Glutamatergic neuron (in vitro differentiated cells): ENCODE data around the gene PTPRQ. TPM values are rescaled to one million over a fixed set of nuclear protein-coding genes. Genes with fewer than 3 reads are reported as not detected.

ENCODE experiments used
- DNase-seq: peaks from one replicate; pipeline ENCODE4 v3.0.0; 2022
- H3K27ac Mint-ChIP-seq: one replicate; pipeline ENCODE4 v1.8.0; 2020; ENCODE audit warnings: mild to moderate bottlenecking, mixed read lengths, inconsistent platforms; ENCODE audit not compliant: unreplicated experiment
- H3K27me3 Mint-ChIP-seq: one replicate; pipeline ENCODE4 v1.8.0; 2020; ENCODE audit warnings: mild to moderate bottlenecking, moderate library complexity, mixed read lengths, inconsistent platforms; ENCODE audit not compliant: unreplicated experiment
- H3K36me3 Mint-ChIP-seq: one replicate; pipeline ENCODE4 v1.8.0; 2020; ENCODE audit warnings: mild to moderate bottlenecking, mixed read lengths, inconsistent platforms; ENCODE audit not compliant: unreplicated experiment
- H3K4me1 Mint-ChIP-seq: one replicate; pipeline ENCODE4 v1.8.0; 2020; ENCODE audit warnings: mild to moderate bottlenecking, low read depth, mixed read lengths, inconsistent platforms; ENCODE audit not compliant: unreplicated experiment
- H3K4me3 Mint-ChIP-seq: one replicate; pipeline ENCODE4 v1.8.0; 2020; ENCODE audit warnings: mild to moderate bottlenecking, mixed read lengths, inconsistent platforms; ENCODE audit not compliant: unreplicated experiment
- H3K9me3 Mint-ChIP-seq: one replicate; pipeline ENCODE4 v1.8.0; 2020; ENCODE audit warnings: mild to moderate bottlenecking, moderate library complexity, mixed read lengths, inconsistent platforms; ENCODE audit not compliant: unreplicated experiment
- total RNA-seq: library from RNA; stranded (reverse); fragmentation: NEBNext Ultra II Directional; extraction: Animal tissue kit (Norgen Biotek cat#: 25700); gene quantifications from one replicate; pipeline ENCODE4 v1.2.1, GENCODE V29; 2021; ENCODE audit not compliant: unreplicated experiment
- TF ChIP-seq, protein P1 (sequence below): fragments of 200-600 bp; sonication (generic); IDR thresholded peaks from one replicate; pipeline ENCODE4 v1.5.0; 2021; ENCODE audit not compliant: partially characterized antibody, unreplicated experiment

PTPRQ gene
- total RNA-seq, 1 donor from 2014 or later: not detected

DNA sequence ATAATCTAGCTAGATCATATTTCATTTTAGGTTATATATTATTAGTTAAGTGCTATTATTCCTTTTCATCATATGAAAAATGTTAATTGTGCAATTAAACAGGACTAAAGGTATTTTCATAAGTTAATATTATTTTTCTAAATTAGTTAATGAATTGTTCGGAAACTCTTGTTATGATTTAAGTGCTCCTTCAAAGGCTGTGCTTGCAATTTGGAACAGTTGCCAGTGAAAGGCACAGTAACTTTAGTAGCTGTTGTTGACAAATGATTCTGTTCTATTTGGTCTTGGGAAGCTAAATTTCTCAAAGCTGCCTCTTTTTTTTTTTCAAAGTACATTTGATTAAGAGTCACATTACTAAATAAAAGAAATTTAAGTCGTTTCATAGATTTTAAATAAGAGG, 40.7 kb downstream of the PTPRQ start:
- no peaks in the 10 kb centered on the region for H3K9me3 Mint-ChIP-seq
- no peaks in the 10 kb centered on the region for H3K27me3 Mint-ChIP-seq
- H3K36me3 Mint-ChIP-seq: no peaks in the 10 kb centered on the region
- no peak overlapping the region for H3K27ac Mint-ChIP-seq
- no peak for DNase-seq
- no peak overlapping the region for H3K4me3 Mint-ChIP-seq
- TF ChIP-seq, protein P1, sequence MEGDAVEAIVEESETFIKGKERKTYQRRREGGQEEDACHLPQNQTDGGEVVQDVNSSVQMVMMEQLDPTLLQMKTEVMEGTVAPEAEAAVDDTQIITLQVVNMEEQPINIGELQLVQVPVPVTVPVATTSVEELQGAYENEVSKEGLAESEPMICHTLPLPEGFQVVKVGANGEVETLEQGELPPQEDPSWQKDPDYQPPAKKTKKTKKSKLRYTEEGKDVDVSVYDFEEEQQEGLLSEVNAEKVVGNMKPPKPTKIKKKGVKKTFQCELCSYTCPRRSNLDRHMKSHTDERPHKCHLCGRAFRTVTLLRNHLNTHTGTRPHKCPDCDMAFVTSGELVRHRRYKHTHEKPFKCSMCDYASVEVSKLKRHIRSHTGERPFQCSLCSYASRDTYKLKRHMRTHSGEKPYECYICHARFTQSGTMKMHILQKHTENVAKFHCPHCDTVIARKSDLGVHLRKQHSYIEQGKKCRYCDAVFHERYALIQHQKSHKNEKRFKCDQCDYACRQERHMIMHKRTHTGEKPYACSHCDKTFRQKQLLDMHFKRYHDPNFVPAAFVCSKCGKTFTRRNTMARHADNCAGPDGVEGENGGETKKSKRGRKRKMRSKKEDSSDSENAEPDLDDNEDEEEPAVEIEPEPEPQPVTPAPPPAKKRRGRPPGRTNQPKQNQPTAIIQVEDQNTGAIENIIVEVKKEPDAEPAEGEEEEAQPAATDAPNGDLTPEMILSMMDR: no peak
- no peaks in the 10 kb centered on the region for H3K4me1 Mint-ChIP-seq

DNA sequence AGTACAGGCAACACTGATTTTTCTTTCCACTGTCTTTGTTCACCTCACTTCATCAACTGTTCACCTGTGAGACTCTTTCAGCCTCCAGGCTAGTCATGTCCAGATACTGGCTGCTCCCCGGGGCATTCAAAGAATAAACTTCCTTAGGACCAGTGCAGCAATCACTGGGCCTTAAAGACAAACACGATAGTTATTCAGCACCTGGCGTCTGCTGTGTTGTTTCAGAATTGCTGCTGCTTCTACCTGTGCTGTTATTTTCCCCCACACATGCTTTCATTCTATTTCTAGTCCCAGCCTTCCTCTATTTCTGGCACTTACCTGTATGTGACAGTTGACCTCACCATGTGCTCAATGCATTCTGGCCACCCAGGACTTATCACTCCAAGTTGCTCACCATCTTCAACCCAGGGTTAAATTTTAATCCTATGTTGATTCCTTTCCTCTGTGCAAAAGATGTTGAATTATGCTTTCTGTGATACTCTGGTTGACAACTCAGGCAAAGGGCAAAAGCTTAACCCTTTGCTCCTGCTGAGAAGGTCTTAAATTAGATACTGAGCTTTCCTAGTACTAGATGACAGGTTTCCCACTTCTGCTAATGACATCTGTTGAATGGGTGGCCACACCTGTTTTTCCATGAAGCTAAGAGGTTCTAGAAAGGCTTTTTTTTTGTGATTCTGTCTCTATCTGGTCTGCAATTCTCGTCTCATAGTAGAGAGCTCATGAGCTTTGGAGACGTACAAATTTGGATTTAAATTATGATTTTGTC, 41.4 kb downstream of the PTPRQ start:
- H3K4me1 Mint-ChIP-seq: no peaks in the 10 kb centered on the region
- DNase-seq: no peak
- TF ChIP-seq, protein P1: no peak
- H3K27me3 Mint-ChIP-seq: no peaks in the 10 kb centered on the region
- H3K9me3 Mint-ChIP-seq: no peaks in the 10 kb centered on the region
- H3K36me3 Mint-ChIP-seq: no peaks in the 10 kb centered on the region
- H3K27ac Mint-ChIP-seq: no peak overlapping the region
- H3K4me3 Mint-ChIP-seq: no peak overlapping the region

DNA sequence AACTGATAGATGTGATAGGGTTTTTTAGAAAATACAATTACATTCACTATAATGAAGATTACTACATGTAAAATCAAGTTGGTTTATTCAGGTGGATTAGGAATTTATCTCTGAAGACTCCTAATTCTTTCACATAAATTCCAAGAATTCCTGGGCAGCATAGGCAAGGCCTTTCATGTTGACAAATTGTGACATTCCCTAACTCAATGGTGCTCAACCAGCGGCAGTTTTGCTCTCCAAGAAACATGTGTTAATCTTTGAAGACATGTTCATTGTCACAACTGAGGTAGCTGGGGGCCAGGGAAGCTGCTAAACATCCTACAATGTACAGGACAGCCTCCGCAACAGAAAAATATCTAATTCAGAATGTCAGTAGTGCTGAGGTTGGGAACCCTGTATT, 46.3 kb downstream of the PTPRQ start:
- Mint-ChIP-seq H3K27ac (no peak overlapping the region), H3K4me1 (no peaks in the 10 kb centered on the region)
- DNase-seq: no peak

DNA sequence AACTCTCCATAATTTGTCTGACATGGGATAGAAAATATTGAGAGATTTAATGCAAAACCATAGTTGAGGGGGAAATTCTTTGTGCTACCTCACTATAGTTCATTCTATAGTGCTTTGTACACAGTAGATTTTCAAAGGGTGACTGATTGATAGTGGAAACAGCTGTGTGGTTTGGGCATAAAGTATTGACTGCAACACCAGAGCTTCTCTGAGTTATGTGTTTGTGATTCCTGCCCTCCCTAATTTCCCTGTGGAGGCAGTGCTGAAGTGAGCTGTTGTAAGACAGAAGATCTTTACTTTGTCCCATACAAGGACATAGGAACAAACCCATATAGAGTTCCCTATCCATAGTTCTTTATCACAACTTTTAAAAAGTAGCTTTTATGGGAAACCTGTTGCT, 47.1 kb downstream of the PTPRQ start:
- Mint-ChIP-seq H3K27ac (no peak overlapping the region), H3K9me3 (no peaks in the 10 kb centered on the region), H3K4me3 (no peak overlapping the region), H3K4me1 (no peaks in the 10 kb centered on the region), H3K27me3 (no peaks in the 10 kb centered on the region), H3K36me3 (no peaks in the 10 kb centered on the region)
- no peak for DNase-seq
- TF ChIP-seq, protein P1: no peak

More for the DNA sequence above, 46.3 kb downstream of the PTPRQ start:
- H3K27me3 Mint-ChIP-seq: no peaks in the 10 kb centered on the region
- H3K4me3 Mint-ChIP-seq: no peak overlapping the region
- H3K36me3 Mint-ChIP-seq: no peaks in the 10 kb centered on the region
- H3K9me3 Mint-ChIP-seq: no peaks in the 10 kb centered on the region
- TF ChIP-seq, protein P1: no peak

DNA sequence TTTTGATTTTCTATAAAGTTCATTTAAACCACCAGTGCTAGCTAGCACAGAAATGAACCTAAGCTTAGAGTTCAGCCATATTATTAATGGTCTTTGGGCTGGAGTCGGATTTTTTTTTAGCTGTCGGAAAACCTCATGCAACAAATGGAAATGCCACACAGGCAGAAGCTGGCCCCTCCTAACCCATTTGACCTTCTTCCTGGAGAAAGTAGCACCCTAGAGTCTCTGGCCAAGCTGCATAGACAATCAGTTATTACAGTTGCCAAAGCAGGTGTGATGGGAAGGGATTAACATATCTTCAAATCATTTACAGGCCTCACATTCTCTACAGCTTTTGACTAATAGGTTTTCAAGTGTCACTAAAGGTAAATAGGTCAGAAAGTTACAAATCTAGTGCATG, 49.4 kb downstream of the PTPRQ start:
- no peak for DNase-seq
- Mint-ChIP-seq H3K9me3 (no peaks in the 10 kb centered on the region), H3K4me1 (no peaks in the 10 kb centered on the region), H3K27me3 (no peaks in the 10 kb centered on the region), H3K36me3 (no peaks in the 10 kb centered on the region), H3K27ac (no peak overlapping the region), H3K4me3 (no peak overlapping the region)
- TF ChIP-seq, protein P1: no peak
